C4-2B (cell line): Measurements from ENCODE around the gene ARHGAP22.

Source experiments
- H3K27ac ChIP-seq: fragments of 450-650 bp; 2 replicates; pipeline ENCODE4 v1.5.1; 2017
- ZFX ChIP-seq: fragments of 450-650 bp; IDR thresholded peaks from 2 replicates; pipeline ENCODE4 v1.6.1; 2017
- TF ChIP-seq, protein P1 (sequence below): fragments of 450-650 bp; conservative IDR thresholded peaks from 2 replicates; pipeline ENCODE4 v1.5.1; 2017; ENCODE audit warnings: mild to moderate bottlenecking

Gene ARHGAP22

DNA sequence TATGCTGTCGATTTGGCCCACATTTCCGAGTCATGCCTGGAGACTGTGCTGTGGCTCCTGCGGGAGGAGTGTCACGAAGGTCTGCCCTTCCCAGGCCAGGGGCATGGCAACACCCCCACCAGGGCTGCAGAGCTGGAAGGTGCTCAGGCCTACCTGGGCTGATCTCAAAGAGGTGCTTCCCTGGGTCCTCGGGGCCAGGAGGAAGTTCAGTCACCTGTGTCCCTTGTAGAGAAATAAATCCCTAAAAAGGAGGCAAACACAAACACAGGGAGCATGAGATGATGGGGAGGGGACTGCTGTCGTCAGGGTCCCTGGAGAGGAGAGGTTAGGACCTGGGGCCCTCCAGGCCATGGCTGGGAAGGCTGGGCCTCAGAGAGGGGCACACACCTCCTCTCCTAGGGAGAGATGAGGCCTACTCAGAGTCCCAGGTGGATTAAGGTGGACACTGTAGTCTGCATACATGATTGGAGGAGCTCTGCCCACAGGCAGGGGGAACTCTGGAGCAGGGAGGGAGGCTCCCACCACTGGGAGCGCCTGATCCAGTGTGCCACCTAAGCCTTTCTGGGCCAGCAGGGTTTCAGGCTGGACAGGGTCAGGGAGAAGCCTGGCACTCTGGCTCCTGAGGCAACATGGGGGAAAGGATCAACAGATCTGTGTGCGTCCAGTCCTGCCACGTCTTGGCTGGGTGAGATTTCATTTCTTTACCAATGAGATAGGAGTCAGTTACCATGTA lies 49.4 kb downstream of the ARHGAP22 start:
- no peak for TF ChIP-seq ZFX
- TF ChIP-seq, protein P1, sequence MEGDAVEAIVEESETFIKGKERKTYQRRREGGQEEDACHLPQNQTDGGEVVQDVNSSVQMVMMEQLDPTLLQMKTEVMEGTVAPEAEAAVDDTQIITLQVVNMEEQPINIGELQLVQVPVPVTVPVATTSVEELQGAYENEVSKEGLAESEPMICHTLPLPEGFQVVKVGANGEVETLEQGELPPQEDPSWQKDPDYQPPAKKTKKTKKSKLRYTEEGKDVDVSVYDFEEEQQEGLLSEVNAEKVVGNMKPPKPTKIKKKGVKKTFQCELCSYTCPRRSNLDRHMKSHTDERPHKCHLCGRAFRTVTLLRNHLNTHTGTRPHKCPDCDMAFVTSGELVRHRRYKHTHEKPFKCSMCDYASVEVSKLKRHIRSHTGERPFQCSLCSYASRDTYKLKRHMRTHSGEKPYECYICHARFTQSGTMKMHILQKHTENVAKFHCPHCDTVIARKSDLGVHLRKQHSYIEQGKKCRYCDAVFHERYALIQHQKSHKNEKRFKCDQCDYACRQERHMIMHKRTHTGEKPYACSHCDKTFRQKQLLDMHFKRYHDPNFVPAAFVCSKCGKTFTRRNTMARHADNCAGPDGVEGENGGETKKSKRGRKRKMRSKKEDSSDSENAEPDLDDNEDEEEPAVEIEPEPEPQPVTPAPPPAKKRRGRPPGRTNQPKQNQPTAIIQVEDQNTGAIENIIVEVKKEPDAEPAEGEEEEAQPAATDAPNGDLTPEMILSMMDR, result no peak

GRCh38 chr10:48554656-48555055 lies 50.2 kb downstream of the ARHGAP22 start:
- TF ChIP-seq ZFX, result no peak
- TF ChIP-seq, protein P1, result no peak

More for the DNA sequence above, 49.4 kb downstream of the ARHGAP22 start:
- no peak overlapping the region for H3K27ac ChIP-seq

GRCh38 chr10:48554246-48554645 lies 50.6 kb downstream of the ARHGAP22 start:
- TF ChIP-seq, protein P1, result no peak
- TF ChIP-seq ZFX, result no peak
- H3K27ac ChIP-seq, result no peak overlapping the region

More at GRCh38 chr10:48554656-48555055, 50.2 kb downstream of the ARHGAP22 start:
- no peak overlapping the region for H3K27ac ChIP-seq

DNA sequence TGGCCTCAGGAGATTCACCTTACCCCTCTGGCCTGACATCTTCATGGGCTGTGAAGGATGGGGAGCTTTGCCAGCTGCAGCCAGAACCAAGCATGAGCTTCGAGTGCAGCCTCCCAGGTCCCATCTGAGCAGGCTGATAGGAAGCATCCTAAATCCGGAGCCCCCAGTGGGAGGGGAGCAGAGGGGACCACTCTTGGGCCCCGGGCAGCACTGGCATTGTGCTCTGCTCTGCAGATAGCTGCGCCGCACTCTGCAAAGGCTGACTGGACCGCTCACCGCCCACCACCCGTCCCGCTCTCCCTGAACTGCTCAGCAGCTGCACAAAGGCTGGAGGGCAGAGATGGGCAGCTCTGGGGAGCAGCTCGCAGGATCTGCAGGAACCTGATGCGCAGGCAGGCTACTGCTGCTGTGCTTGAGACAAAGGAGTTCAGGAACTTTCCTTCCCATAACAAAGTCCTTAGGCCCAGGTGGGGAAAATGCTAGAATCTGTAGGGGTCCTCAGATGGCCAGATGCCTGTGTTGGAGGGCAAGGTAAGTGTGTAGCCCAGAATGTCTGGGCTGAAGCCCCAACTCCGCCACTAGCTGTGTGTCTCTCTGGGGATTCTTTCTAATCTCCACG lies 51.8 kb downstream of the ARHGAP22 start:
- no peak overlapping the region for H3K27ac ChIP-seq
- TF ChIP-seq ZFX, result no peak
- TF ChIP-seq, protein P1, result no peak

DNA sequence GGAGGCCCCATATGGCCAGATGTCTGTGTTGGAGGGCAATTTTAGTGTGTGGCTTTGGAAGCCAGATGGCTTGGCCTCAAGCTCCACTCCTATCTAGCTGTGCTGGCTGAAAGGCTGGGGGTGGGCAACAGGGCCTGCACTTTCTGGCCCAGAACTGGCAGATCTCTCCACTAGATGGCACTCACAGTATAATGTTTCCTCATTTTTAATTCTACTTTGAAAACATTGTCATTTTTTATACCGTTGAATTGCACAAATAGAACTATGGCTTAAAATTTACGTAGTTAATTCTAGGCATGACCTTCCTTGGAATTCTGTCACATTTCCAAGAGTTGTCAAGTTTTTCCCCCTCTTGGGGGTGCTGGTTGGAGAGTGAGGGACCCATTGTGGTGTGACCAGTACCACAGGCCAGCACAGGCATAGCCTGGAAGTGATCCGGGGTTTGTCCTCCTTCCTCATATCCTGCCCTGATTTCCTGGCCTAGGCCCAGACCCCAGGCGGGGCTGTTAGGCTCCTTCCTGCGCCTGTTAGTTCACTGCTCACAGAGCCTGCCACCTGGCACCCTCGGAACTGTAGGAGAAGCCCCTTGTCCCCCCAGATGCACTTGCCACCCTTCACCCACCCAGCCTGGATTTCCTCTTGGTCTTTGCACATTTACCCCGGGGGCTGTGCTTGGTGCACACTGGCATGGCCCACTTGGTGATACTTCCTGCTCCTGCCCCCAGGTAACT lies 52.8 kb downstream of the ARHGAP22 start:
- TF ChIP-seq, protein P1, result peak; percentile 85
- TF ChIP-seq ZFX, result no peak
- no peak overlapping the region for H3K27ac ChIP-seq

- TF ChIP-seq, protein P1, result no peak
- no peak for TF ChIP-seq ZFX
- no peak overlapping the region for H3K27ac ChIP-seq
Observed at GRCh38 chr10:48550977-48551376, 53.9 kb downstream of the ARHGAP22 start.
